BLaER1 (cell line): ENCODE results near the gene TMX2.
"Not testable (repeated sequence)": the region's sequence is repeated elsewhere in the genome, so short reads cannot be mapped to it uniquely, and the experiment has no call there.

Source experiments
- H3K27ac ChIP-seq: shearing (Covaris generic); formaldehyde crosslinking; 2 replicates; pipeline ENCODE4 v1.8.1; 2022
- H3K27me3 ChIP-seq: shearing (Covaris generic); formaldehyde crosslinking; 2 replicates; pipeline ENCODE4 v1.8.1; 2022
- H3K36me3 ChIP-seq: shearing (Covaris generic); formaldehyde crosslinking; 2 replicates; pipeline ENCODE4 v1.8.1; 2022
- H3K4me1 ChIP-seq: shearing (Covaris generic); formaldehyde crosslinking; 2 replicates; pipeline ENCODE4 v1.8.1; 2022
- H3K4me2 ChIP-seq: shearing (Covaris generic); formaldehyde crosslinking; 2 replicates; pipeline ENCODE4 v1.8.1; 2022
- H3K4me3 ChIP-seq: shearing (Covaris generic); formaldehyde crosslinking; 2 replicates; pipeline ENCODE4 v1.8.1; 2022
- H3K9ac ChIP-seq: shearing (Covaris generic); formaldehyde crosslinking; 2 replicates; pipeline ENCODE4 v1.8.1; 2022
- H3K9me3 ChIP-seq: shearing (Covaris generic); formaldehyde crosslinking; 2 replicates; pipeline ENCODE4 v1.8.1; 2022
- H4K20me1 ChIP-seq: shearing (Covaris generic); formaldehyde crosslinking; 2 replicates; pipeline ENCODE4 v1.8.1; 2022
- Cebpa-rat ChIP-seq: shearing (Covaris generic); IDR thresholded peaks from 2 replicates; pipeline ENCODE4 v1.8.1; 2022

TMX2 gene

DNA sequence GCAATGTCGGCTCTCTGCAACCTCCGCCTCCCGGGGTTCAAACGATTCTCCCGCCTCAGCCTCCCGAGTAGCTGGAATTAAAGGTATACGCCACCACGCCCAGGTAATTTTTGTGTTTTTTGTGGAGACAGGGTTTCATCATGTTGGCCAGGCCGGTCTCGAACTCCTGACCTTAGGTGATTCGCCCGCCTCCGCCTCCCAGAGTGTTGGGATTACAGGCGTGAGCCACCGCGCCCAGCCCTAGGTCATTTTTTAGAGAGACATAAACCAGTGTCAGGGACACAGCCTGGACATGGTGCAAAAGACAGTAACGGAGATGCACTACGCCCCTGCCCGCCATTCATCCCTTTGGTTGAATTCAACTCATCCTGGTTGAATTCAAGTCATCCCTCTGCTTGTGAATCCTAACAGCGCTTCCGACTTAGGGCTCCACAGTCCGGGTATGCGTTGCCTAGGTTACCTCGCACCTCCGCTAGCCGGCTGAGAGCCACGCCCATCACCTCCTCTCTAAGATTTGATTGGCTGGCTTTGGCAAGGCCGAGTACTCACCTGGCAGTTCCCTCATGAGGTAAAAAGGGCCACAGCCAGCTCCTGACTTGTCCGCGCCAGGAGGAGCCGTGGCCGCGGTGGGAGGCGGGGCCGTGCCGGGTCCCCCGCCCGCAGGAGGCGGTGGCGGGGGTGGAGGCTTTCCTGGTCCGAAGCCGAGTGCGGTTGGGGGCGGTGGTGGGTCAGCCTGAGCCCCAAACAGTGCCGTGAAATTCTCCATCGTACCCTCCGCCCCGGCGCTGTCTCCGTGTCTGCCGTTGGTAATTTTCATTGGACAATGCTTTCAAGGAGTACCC lies 758 bp upstream of the TMX2 start, which contains the start of gene MED19:
Gene MED19, minus strand, starts transcription at position 802 of the 842 bp plus-strand sequence. Its CDS starts 36 bp downstream, at position 766.
- H3K4me3 ChIP-seq, result peak within 1 kb of the TSS; percentile 90
- TF ChIP-seq Cebpa-rat, result no peak
- H4K20me1 ChIP-seq, result peaks cover 49% of the 10 kb centered on the region
- peaks cover 31% of the 10 kb centered on the region for H3K4me1 ChIP-seq
- peaks cover 29% of the 10 kb centered on the region for H3K36me3 ChIP-seq
- no peaks in the 10 kb centered on the region for H3K27me3 ChIP-seq
- peak within 1 kb of the TSS; percentile 92 for H3K4me2 ChIP-seq
- peaks cover 10% of the 10 kb centered on the region; the same call in 1 of the 2 replicates for H3K9me3 ChIP-seq
- H3K9ac ChIP-seq, result peak within 1 kb of the TSS; percentile 94
- peak within 1 kb of the TSS; percentile 94 for H3K27ac ChIP-seq

DNA sequence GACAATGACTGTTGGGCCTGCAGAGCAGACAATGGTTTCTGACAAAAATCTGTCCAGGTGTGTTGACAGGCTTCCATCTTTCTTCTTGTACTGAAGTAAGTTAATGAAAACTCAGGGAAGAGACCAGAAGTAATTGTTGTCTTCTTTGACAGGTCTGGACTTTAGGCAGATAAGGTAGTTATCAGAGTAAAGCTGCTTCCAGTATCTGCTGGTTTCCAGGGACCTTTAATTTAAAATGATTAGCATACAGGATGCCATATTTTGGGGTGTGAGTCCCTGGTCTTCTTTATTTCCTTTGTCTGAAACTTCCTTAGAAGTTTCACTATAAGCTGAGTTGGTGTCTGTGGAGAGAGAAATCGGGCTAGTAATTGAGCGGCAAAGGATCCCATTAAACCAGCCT lies 1.4 kb downstream of the TMX2 start:
- Histone ChIP-seq H3K36me3 (peaks cover 33% of the 10 kb centered on the region), H3K4me3 (peak overlapping the region; percentile 90), H3K4me1 (peaks cover 31% of the 10 kb centered on the region), H3K4me2 (peak overlapping the region; percentile 92), H3K27ac (no peak overlapping the region), H3K9me3 (peaks cover 13% of the 10 kb centered on the region; the same call in 1 of the 2 replicates), H3K27me3 (no peaks in the 10 kb centered on the region), H3K9ac (peak overlapping the region; percentile 94; the same call in 1 of the 2 replicates), H4K20me1 (peaks cover 49% of the 10 kb centered on the region)
- TF ChIP-seq Cebpa-rat, result no peak

DNA sequence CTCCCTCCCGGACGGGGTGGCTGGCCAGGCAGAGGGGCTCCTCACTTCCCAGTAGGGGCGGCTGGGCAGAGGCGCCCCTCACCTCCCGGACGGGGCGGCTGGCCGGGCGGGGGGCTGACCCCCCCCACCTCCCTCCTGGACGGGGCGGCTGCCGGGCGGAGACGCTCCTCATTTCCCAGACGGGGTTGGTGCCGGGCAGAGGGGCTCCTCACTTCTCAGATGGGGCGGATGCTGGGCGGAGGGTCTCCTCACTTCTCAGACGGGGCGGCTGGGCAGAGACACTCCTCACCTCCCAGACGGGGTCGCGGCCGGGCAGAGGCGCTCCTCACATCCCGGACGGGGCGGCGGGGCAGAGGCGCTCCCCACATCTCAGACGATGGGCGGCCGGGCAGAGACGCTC lies 4.3 kb downstream of the TMX2 start:
- Histone ChIP-seq H3K9me3 (peaks cover 13% of the 10 kb centered on the region; the same call in 1 of the 2 replicates), H3K36me3 (peaks cover 49% of the 10 kb centered on the region), H4K20me1 (peaks cover 56% of the 10 kb centered on the region), H3K4me1 (peaks cover 17% of the 10 kb centered on the region)
- H3K27me3 ChIP-seq, H3K9ac ChIP-seq, H3K27ac ChIP-seq, H3K4me2 ChIP-seq, H3K4me3 ChIP-seq: not testable (repeated sequence)

DNA sequence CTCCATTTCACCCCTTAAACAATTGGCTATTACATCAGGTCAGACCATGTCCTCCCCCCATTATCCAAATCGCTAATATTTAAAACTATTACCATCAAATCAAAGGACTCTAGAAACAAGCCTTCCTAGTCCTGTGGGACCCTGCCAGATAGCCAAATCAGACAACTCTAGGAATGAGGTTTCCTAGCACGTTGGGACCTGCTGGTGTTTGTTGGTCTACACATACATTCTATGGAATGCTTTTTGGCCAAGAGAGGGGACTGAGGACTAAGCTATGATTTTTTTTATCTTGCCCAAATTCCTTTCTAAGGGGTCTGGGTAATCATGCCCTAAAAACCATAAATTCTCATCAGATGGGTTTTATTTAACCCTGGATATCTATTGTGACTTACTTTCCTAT lies 14.8 kb downstream of the TMX2 start:
- Histone ChIP-seq H3K4me2 (no peak overlapping the region), H3K36me3 (peaks cover 58% of the 10 kb centered on the region), H3K27ac (no peak overlapping the region), H3K27me3 (no peaks in the 10 kb centered on the region), H3K9me3 (no peaks in the 10 kb centered on the region), H3K4me3 (no peak overlapping the region), H4K20me1 (peaks cover 99% of the 10 kb centered on the region), H3K9ac (no peak overlapping the region), H3K4me1 (no peaks in the 10 kb centered on the region)
- no peak for TF ChIP-seq Cebpa-rat

DNA sequence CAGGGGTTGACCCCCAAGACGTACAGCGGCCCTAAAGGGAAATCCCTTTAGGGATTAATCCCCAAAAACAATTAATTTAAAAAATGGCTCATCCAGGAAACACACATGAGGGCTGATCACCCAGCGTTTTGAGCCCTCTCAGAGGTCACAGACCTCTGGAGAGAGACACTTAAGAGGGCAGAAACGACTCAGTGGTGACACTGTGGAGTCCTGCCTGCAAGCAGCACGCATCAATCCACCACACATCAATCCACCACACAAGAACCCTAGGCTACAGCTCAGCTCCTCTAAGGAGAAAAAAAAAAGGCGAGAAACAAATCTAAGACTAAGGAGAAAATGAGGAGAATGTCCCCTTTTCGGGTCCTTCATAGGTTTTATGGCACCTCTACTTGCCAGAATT lies 16.4 kb downstream of the TMX2 start:
- Histone ChIP-seq H3K9me3 (no peaks in the 10 kb centered on the region), H3K27ac (no peak overlapping the region), H3K4me3 (no peak overlapping the region), H4K20me1 (peaks cover 99% of the 10 kb centered on the region), H3K27me3 (no peaks in the 10 kb centered on the region), H3K4me1 (no peaks in the 10 kb centered on the region), H3K36me3 (peaks cover 59% of the 10 kb centered on the region), H3K9ac (no peak overlapping the region), H3K4me2 (no peak overlapping the region)
- no peak for TF ChIP-seq Cebpa-rat

DNA sequence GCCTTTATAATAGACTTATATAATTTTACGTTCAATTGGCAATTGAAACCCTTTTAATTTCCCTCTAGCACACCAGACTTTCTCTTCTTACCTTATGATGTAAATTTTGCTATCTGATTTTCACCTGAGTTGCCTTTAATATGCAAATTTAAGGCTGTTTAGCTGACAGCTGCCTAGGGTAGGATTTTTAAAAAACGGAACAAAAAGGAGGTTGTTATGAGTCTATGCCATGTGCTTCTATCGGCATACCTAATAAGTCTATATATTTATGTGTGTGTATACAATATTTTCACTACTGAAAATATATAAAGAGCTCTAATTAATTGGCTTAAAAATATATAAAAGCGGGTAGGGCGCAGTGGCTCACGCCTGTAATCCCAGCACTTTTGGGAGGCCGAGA lies 17.1 kb downstream of the TMX2 start:
- no peak for TF ChIP-seq Cebpa-rat
- no peak overlapping the region for H3K27ac ChIP-seq
- no peaks in the 10 kb centered on the region for H3K9me3 ChIP-seq
- no peaks in the 10 kb centered on the region for H3K27me3 ChIP-seq
- no peaks in the 10 kb centered on the region for H3K4me1 ChIP-seq
- H3K9ac ChIP-seq, result no peak overlapping the region
- no peak overlapping the region for H3K4me2 ChIP-seq
- peaks cover 61% of the 10 kb centered on the region for H3K36me3 ChIP-seq
- no peak overlapping the region for H3K4me3 ChIP-seq
- H4K20me1 ChIP-seq, result peaks cover 99% of the 10 kb centered on the region

DNA sequence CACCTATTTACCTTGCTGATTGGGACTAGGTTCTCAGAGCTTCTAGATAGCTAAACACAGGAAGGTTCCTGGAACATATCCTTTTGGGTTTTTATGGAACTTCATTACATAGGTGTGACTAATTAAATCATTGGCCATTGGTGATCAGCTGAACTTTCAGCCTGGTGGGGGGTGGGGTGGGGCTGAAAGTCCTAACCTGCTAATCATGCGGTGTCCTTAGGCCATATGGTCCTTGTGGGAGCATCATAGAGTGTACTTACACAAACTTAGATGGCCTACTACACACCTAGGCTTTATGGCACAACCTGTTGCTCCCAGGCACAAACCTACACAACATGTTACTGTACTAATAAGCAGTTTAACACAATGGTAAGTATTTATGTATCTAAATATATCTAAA lies 20.3 kb downstream of the TMX2 start:
- H3K4me1 ChIP-seq, result no peaks in the 10 kb centered on the region
- H3K4me2 ChIP-seq, result no peak overlapping the region
- TF ChIP-seq Cebpa-rat, result no peak
- no peak overlapping the region for H3K4me3 ChIP-seq
- H3K36me3 ChIP-seq, result peaks cover 78% of the 10 kb centered on the region
- no peaks in the 10 kb centered on the region for H3K27me3 ChIP-seq
- no peaks in the 10 kb centered on the region for H3K9me3 ChIP-seq
- no peak overlapping the region for H3K27ac ChIP-seq
- H4K20me1 ChIP-seq, result peaks cover 89% of the 10 kb centered on the region
- no peak overlapping the region for H3K9ac ChIP-seq

DNA sequence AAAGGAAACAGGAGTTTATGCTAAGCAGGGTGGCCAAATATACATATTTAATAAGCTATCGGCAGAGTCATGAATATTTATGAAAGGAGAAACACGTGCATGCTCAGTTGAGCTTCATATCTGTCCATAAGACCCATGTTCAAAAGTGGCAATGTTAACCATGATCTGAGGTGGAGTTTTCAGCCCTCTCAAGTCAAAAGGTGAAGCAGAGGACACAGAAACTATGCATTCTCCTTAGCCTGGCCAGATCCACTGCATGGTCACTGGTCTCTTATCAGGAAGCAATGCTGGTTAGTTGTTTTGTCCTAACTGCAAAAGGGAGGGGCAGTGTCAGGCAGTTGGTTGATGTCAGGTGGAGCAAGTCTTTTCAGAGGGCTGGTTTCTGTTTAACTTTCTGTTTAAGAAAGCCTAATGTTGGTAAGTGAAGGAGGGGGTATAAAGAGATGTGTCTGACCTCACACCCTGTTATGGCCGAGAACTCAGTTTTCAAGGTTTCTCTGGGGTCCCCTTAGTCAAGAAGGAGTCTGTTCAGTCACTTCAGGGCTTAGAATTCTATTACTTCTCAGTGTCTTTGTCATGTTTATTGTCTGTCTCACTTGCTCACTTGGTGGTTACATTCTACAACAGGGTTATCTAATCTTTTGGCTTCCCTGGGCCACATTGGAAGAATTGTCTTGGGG lies 23.4 kb downstream of the TMX2 start:
- Histone ChIP-seq H3K4me2 (no peak overlapping the region), H3K36me3 (peaks cover 89% of the 10 kb centered on the region)

DNA sequence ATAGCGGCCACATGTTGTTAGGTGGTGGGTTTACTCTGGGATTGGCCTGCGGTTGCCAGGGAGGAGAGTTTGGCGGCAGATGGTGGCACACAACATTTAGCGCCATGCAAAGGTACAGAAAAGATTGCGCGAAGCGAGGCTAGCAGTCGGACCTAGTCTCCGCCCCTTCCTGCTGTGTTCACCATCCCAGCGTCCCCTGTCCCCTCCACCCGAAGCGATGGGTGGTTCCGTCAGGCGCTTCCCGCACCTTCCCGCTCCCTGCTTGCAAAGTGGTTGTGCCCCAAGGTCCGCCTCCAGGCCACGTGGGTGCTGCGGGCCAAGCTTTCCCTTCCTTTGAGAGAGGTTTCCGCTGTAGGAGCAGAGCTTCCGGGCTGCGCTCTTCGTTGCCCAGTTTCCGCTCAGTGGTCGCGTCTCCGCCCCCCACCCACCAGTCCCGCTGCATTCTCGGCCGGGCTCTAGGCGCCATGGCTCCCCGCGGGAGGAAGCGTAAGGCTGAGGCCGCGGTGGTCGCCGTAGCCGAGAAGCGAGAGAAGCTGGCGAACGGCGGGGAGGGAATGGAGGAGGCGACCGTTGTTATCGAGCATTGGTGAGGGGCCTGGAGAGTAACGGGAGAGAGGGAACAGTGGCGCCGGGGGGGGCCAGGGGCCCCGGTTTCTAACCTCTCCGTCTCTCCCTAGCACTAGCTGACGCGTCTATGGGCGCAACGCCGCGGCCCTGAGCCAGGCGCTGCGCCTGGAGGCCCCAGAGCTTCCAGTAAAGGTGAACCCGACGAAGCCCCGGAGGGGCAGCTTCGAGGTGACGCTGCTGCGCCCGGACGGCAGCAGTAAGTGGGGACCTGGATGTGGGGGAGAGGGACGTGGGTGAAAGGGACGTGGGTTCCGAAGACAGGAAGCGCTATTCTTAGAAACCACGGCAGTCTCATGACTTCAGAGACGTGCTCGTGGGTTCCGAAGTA lies 29.0 kb downstream of the TMX2 start, which contains the start of gene SELENOH:
Gene SELENOH, plus strand, starts transcription at position 360 of the 955 bp plus-strand sequence. Its CDS starts 105 bp downstream, at position 465.
- peaks cover 82% of the 10 kb centered on the region for H3K36me3 ChIP-seq
- TF ChIP-seq Cebpa-rat, result no peak

More for the DNA sequence above, 23.4 kb downstream of the TMX2 start:
- Histone ChIP-seq H3K4me1 (peaks cover 12% of the 10 kb centered on the region), H3K9ac (no peak overlapping the region), H3K4me3 (no peak overlapping the region), H4K20me1 (peaks cover 58% of the 10 kb centered on the region), H3K27me3 (no peaks in the 10 kb centered on the region), H3K27ac (no peak overlapping the region), H3K9me3 (no peaks in the 10 kb centered on the region)
- TF ChIP-seq Cebpa-rat, result no peak

More for the DNA sequence above, 29.0 kb downstream of the TMX2 start, which contains the start of gene SELENOH:
- Histone ChIP-seq H3K9me3 (no peaks in the 10 kb centered on the region), H3K27ac (peak within 1 kb of the TSS; percentile 99), H3K4me2 (peak within 1 kb of the TSS; percentile 96), H3K27me3 (no peaks in the 10 kb centered on the region), H3K9ac (peak within 1 kb of the TSS; percentile 98), H4K20me1 (peaks cover 34% of the 10 kb centered on the region), H3K4me3 (peak within 1 kb of the TSS; percentile 91), H3K4me1 (peaks cover 26% of the 10 kb centered on the region)
